ENCODE results near the gene ARL5C.

GRCh38 chr17:39173080-39173479 is 7.1 kb upstream of the ARL5C start:
- TF ChIP-seq REST (IDR thresholded peaks at IDR 0.05; ENCODE audit: insufficient read depth in 1 of 2, low read depth in 2 of 2, low read length in 2 of 2) (no peak), SIN3A (IDR thresholded peaks at IDR 0.05; ENCODE audit: borderline replicate concordance, insufficient read depth, low read length) (no peak), POLR2AphosphoS5 (IDR thresholded peaks at IDR 0.05; ENCODE audit: low read depth, low read length) (no peak)

All from PFSK-1 (cell line).